HuH-7.5 (cell line): ENCODE data around the gene FKBP2.

Experiments
- DNase-seq: peaks from one replicate; pipeline ENCODE4 v3.0.0; 2011; ENCODE audit warnings: low spot score

Gene FKBP2

GRCh38 chr11:64219755-64220154 lies 21.1 kb upstream of the FKBP2 start:
- no peak for DNase-seq

GRCh38 chr11:64220271-64220670 lies 20.6 kb upstream of the FKBP2 start:
- DNase-seq: no peak

- no peak for DNase-seq
These were observed 20.1 kb upstream of the FKBP2 start for GRCh38 chr11:64220798-64221197.

DNA sequence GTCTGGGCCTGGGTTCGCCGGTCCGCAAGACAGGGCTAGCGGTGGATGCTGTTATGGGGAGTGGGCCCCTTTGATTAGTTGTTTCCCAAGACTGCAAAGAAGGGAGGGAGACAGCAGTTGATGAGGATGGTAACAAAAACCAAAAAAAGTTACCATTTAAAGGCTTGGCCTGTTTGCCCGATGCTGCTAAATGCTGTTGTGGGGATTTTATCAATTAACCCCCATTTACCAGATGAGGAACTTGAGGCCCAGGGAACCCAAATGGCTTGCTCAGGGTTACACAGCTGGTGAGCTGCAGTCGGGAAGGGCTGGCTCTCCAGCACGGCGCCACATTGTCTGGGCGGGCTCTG lies 18.3 kb upstream of the FKBP2 start:
- no peak for DNase-seq

DNA sequence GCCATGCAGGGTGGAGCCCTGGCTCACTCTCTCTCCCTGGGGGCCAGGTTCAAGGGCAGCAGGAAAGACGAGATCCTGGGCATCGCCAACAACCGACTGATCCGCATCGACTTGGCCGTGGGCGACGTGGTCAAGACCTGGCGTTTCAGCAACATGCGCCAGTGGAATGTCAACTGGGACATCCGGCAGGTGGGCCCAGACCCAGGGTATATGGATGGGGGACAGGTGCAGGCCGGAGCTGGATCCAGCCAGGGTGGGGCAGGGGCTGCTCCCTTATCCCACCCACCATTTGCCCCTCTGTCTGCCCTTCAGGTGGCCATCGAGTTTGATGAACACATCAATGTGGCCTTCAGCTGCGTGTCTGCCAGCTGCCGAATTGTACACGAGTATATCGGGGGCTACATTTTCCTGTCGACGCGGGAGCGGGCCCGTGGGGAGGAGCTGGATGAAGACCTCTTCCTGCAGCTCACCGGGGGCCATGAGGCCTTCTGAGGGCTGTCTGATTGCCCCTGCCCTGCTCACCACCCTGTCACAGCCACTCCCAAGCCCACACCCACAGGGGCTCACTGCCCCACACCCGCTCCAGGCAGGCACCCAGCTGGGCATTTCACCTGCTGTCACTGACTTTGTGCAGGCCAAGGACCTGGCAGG lies 17.8 kb upstream of the FKBP2 start:
- no peak for DNase-seq

- DNase-seq: no peak
These were observed 16.6 kb upstream of the FKBP2 start for GRCh38 chr11:64224151-64224890.

GRCh38 chr11:64224891-64225607 lies 15.8 kb upstream of the FKBP2 start:
- DNase-seq: no peak

- DNase-seq: peak; percentile 90
These were observed 15.0 kb upstream of the FKBP2 start, which contains the start of the genes NUDT22 and TRPT1 for GRCh38 chr11:64225608-64226506. NUDT22 (plus strand) TSS chr11:64226274; CDS start chr11:64226653, 379 bp downstream. TRPT1 (minus strand) TSS chr11:64226186; CDS start chr11:64225860, 326 bp downstream.

DNA sequence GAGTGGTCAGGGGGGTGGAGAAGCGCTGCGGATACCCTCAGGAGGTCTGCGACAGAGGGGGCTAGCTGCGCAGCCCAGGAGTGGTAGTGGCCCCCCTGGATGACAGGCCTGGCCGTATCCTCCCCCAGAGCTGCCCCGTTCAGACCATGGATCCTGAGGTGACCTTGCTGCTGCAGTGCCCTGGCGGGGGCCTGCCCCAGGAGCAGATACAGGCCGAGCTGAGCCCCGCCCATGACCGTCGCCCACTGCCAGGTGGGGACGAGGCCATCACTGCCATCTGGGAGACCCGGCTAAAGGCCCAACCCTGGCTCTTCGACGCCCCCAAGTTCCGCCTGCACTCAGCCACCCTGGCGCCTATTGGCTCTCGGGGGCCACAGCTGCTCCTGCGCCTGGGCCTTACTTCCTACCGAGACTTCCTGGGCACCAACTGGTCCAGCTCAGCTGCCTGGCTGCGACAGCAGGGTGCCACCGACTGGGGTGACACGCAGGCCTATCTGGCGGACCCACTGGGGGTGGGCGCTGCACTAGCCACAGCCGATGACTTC lies 14.3 kb upstream of the FKBP2 start:
- no peak for DNase-seq

DNA sequence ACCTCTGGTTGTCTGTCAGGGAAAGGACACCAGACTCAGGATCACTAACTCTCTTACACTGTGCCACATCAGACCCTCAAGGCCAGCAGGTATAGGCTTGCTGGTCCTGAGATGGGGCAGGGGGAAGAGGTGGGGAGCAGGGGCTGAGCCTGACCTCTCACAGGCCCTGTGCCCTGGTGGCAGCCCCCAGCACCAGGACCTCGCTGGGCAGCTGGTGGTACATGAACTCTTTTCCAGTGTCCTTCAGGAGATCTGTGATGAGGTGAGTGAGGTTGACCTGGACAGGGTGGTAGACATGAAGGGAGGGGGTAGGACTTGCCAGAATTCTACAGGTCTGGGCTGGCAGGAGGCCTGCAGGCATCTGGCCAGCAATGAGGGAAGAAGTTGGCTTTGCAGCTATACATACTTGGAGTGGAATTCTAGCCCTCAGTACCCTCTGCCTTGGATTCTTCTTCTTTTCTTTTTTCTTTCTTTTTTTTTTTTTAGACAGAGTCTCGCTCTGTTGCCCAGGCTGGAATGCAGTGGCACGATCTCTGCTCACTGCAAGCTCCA lies 13.4 kb upstream of the FKBP2 start:
- no peak for DNase-seq

DNA sequence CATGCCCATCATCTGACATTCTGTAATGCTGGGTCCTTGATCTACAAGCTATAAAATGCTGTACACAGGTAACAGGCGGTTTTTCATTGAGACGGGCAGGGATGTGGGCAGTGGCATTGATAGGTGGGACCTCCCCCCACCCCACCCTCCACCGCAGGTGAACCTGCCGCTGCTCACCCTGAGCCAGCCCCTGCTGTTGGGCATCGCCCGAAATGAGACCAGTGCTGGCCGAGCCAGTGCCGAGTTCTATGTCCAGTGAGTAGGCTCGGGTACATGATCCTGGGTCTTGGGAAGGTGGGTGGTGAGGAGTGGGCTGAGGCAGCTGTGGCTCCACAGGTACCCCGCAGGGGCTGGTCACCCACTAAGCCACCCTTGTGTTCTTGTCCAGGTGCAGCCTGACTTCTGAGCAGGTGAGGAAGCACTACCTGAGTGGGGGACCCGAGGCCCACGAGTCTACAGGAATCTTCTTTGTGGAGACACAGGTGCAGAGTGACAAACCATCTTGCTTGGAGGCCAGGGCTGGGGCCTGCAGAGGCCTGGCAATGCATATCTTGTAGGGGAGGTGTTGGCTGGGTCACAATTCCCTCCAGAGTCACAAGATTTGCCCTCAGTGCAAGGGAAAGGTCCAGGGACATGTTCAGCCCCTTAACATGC lies 11.7 kb upstream of the FKBP2 start:
- DNase-seq: no peak

- DNase-seq: no peak
These were observed 11.1 kb upstream of the FKBP2 start for GRCh38 chr11:64229744-64230170.

DNA sequence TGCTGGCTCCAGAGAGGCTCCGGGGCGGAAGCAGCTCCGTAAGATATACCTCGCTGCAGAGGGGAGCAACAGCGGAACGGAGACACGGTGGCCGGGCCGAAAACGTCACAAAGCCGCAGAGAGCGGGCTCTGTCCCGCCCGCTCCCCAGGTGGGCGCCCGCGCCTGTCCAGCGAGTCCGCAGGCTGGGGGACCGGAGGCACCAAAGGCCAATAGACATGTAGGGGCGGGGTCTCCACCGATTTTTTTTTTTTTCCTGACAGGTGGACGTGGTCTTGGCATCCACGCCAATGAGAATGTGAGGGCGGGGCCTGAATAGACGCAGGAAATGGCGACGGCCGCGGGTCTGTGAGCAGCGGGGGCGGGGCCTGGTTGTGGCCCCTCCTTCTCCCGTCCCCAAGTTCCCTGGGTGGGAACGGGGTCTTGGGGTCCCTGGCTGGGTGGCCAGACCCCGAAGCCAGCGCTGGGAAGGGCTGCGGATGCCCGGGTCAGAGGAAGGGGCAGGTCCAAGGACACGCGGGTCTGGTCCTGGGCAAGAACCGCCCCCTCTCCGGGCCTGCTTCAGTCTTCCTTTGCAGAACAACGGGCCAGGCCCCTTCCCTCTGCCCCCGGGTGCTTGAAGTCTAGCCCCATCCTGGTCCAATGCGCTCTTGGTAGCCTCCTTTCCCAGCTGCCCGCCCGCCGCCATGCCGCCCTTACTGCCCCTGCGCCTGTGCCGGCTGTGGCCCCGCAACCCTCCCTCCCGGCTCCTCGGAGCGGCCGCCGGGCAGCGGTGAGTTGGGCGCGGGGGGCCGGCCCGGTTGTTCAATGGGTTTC lies 10.5 kb upstream of the FKBP2 start, which contains the start of gene DNAJC4:
Gene DNAJC4 (plus strand): TSS at position 378 of the 814 bp plus-strand sequence. CDS start 307 bp downstream, at position 685.
- peak; percentile 88 for DNase-seq

DNA sequence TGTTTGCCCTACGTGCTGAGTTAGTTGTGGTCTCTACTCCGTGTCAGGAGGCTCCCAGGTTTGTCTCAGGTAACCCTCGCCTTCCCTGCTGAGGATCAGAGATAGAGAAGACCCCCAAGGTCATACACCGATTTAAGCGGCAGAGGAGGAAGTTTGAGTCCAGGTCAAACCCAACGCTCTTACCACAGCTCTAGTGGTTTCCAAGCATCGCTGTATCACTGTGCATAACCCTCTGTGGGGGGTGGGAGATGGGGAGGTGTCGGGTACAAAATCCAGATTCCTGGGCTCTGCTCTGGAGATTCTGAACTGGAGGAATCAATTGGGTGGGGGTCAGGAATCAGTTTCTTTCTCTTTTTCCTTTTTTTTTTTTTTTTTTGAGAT lies 9.9 kb upstream of the FKBP2 start:
- no peak for DNase-seq

DNA sequence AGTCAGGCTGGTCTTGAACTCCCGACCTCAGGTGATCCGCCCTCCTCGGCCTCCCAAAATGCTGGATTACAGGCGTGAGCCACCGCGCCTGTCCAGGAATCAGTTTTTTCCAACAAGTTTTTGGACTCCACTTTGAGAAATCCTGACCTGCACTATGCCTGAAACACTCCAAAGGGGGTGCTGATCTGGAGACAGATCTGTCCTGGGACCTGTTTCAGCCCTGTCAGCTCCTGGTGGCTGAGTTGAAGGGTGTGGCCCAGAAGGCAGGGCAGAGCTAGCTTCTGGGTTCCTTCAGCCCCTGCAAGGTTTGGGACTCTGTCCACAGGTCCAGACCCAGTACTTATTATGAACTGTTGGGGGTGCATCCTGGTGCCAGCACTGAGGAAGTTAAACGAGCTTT lies 9.3 kb upstream of the FKBP2 start:
- DNase-seq: no peak

GRCh38 chr11:64232182-64232966 lies 8.5 kb upstream of the FKBP2 start:
- DNase-seq: no peak

DNA sequence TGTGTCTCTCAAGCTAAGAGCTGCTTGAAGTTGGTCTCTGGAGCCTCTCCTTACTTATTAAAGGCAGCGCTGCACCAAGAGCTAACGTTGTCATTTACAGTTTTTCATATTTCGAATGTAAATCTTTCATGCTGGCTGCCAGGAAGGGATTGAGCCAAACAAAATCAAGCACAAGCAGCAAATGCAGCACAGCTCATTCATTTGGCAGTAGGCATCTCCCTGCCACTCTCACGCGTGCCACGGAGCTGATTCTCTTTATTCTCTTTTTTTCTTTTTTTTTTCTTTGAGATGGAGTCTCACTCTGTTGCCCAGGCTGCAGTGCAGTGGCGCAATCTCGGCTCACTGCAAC lies 8.0 kb upstream of the FKBP2 start:
- no peak for DNase-seq

DNA sequence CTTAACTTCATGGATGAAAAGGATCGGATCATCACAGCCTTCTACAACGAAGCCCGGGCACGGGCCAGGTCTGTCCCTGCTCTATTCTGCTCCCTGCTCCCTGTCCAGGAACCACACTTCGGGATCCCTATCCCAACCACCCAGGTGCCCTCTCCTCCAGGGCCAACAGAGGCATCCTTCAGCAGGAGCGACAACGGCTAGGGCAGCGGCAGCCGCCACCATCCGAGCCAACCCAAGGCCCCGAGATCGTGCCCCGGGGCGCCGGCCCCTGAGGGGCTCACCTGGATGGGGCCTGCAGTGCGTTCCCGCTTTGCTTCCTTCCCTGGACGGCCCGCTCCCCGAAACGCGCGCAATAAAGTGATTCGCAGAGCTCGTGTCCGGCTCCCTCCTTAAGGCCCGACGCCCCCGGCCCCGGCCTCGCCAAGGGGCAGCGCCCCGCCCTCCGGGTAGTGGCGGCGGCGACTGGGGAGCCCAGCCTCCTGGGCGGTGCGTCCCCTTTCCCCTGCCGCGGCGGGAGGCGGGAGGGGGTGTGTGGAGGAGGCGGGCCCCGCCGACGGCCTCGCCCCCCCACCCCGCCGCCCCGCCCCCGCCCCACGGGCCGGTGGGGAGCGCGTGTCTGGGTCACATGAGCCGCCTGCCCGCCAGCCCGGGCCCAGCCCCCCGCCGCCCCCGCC lies 6.8 kb upstream of the FKBP2 start, which contains the start of gene VEGFB:
Gene VEGFB (plus strand): TSS at position 672 of the 674 bp plus-strand sequence. CDS start 250 bp downstream, outside the sequence.
- DNase-seq: peak; percentile 71
